ENCODE data around the gene P3H1.
"Not testable (repeated sequence)": the region's sequence is repeated elsewhere in the genome, so short reads cannot be mapped to it uniquely, and the experiment has no call there.

The P3H1 gene

GRCh38 chr1:42722403-42722802 lies 44.4 kb downstream of the P3H1 start:
- H2BK12ac ChIP-seq (ENCODE audit: low read length in 2 of 2); H3K23ac ChIP-seq (ENCODE audit: low read length in 2 of 2); H3K36me3 ChIP-seq (ENCODE audit: control insufficient read depth in 1 of 2, insufficient read depth in 2 of 2, low read depth in 1 of 2, low read length in 2 of 2); H2BK15ac ChIP-seq (ENCODE audit: low read depth, poor library complexity, severe bottlenecking); H3K4me1 ChIP-seq (ENCODE audit: control insufficient read depth, insufficient read depth, low read depth, low read length); H2BK5ac ChIP-seq (ENCODE audit: low read depth, low read length, poor library complexity, severe bottlenecking); H3K9me3 ChIP-seq (ENCODE audit: control insufficient read depth, low read length); H3K27me3 ChIP-seq (ENCODE audit: control insufficient read depth in 1 of 2, insufficient read depth in 1 of 2, low read length in 2 of 2); H3K14ac ChIP-seq (ENCODE audit: low read length in 2 of 2); H4K91ac ChIP-seq (ENCODE audit: low read length); H3K4me3 ChIP-seq (ENCODE audit: insufficient read depth in 1 of 2, low read depth in 1 of 2, low read length in 2 of 2); H3K27ac ChIP-seq (ENCODE audit: low read length, poor library complexity, severe bottlenecking); H2BK120ac ChIP-seq (ENCODE audit: low read depth, low read length); H3K18ac ChIP-seq (ENCODE audit: low read depth in 1 of 2, low read length in 2 of 2); H3K4ac ChIP-seq (ENCODE audit: low read depth in 1 of 2, low read length in 2 of 2); H4K8ac ChIP-seq (ENCODE audit: low read length); H2AK5ac ChIP-seq (ENCODE audit: low read length, severe bottlenecking); DNase-seq; H3K79me1 ChIP-seq (replicated peaks; ENCODE audit: low read length, poor library complexity, severe bottlenecking); H2AFZ ChIP-seq (ENCODE audit: low read depth, low read length); H3K9ac ChIP-seq (ENCODE audit: low read length); H3K4me2 ChIP-seq (ENCODE audit: low read length, poor library complexity, severe bottlenecking): not testable (repeated sequence)
- WGBS, result 100% methylated on average over 1 of the region's 2 CpGs

GRCh38 chr1:42721926-42722325 lies 44.9 kb downstream of the P3H1 start:
- no peak overlapping the region for H3K4ac ChIP-seq (ENCODE audit: low read depth in 1 of 2, low read length in 2 of 2)
- DNase-seq, result no peak
- no peak overlapping the region for H3K9ac ChIP-seq (ENCODE audit: low read length)
- no peak overlapping the region for H3K14ac ChIP-seq (ENCODE audit: low read length in 2 of 2)
- no peak overlapping the region for H2AFZ ChIP-seq (ENCODE audit: low read depth, low read length)
- no peak overlapping the region for H3K4me2 ChIP-seq (ENCODE audit: low read length, poor library complexity, severe bottlenecking)
- WGBS, result 100% methylated on average over 2 of the region's 3 CpGs
- no peak overlapping the region for H2BK120ac ChIP-seq (ENCODE audit: low read depth, low read length)
- no peak overlapping the region for H3K27ac ChIP-seq (ENCODE audit: low read length, poor library complexity, severe bottlenecking)
- H2AK5ac ChIP-seq (ENCODE audit: low read length, severe bottlenecking), result no peak overlapping the region
- peaks cover 9% of the 10 kb centered on the region for H3K79me1 ChIP-seq (replicated peaks; ENCODE audit: low read length, poor library complexity, severe bottlenecking)
- no peak overlapping the region for H4K8ac ChIP-seq (ENCODE audit: low read length)
- H2BK5ac ChIP-seq (ENCODE audit: low read depth, low read length, poor library complexity, severe bottlenecking), result no peak overlapping the region
- no peak overlapping the region for H2BK15ac ChIP-seq (ENCODE audit: low read depth, poor library complexity, severe bottlenecking)
- no peaks in the 10 kb centered on the region for H3K9me3 ChIP-seq (ENCODE audit: control insufficient read depth, low read length)
- H4K91ac ChIP-seq (ENCODE audit: low read length), result no peak overlapping the region
- peaks cover 6% of the 10 kb centered on the region for H3K4me1 ChIP-seq (ENCODE audit: control insufficient read depth, insufficient read depth, low read depth, low read length)
- H3K4me3 ChIP-seq (ENCODE audit: insufficient read depth in 1 of 2, low read depth in 1 of 2, low read length in 2 of 2), result no peak overlapping the region
- H2BK12ac ChIP-seq (ENCODE audit: low read length in 2 of 2), result no peak overlapping the region
- H3K27me3 ChIP-seq (ENCODE audit: control insufficient read depth in 1 of 2, insufficient read depth in 1 of 2, low read length in 2 of 2), result no peaks in the 10 kb centered on the region
- H3K23ac ChIP-seq (ENCODE audit: low read length in 2 of 2), result no peak overlapping the region
- H3K36me3 ChIP-seq (ENCODE audit: control insufficient read depth in 1 of 2, insufficient read depth in 2 of 2, low read depth in 1 of 2, low read length in 2 of 2), result peaks cover 6 to 7% of the 10 kb centered on the region in 2 experiments
- no peak overlapping the region for H3K18ac ChIP-seq (ENCODE audit: low read depth in 1 of 2, low read length in 2 of 2)

- H3K9ac ChIP-seq (ENCODE audit: low read length), result no peak overlapping the region
- no peak overlapping the region for H2AK5ac ChIP-seq (ENCODE audit: low read length, severe bottlenecking)
- no peak overlapping the region for H4K8ac ChIP-seq (ENCODE audit: low read length)
- no peak overlapping the region for H2AFZ ChIP-seq (ENCODE audit: low read depth, low read length)
- H3K4me2 ChIP-seq (ENCODE audit: low read length, poor library complexity, severe bottlenecking), result no peak overlapping the region
- H3K4me3 ChIP-seq (ENCODE audit: insufficient read depth in 1 of 2, low read depth in 1 of 2, low read length in 2 of 2), result no peak overlapping the region
- no peak overlapping the region for H2BK12ac ChIP-seq (ENCODE audit: low read length in 2 of 2)
- no peak overlapping the region for H3K14ac ChIP-seq (ENCODE audit: low read length in 2 of 2)
- H4K91ac ChIP-seq (ENCODE audit: low read length), result no peak overlapping the region
- no peak overlapping the region for H3K4ac ChIP-seq (ENCODE audit: low read depth in 1 of 2, low read length in 2 of 2)
- 79% methylated on average over 1 of the region's 1 CpG for WGBS
- peaks cover 6% of the 10 kb centered on the region for H3K4me1 ChIP-seq (ENCODE audit: control insufficient read depth, insufficient read depth, low read depth, low read length)
- no peak overlapping the region for H3K23ac ChIP-seq (ENCODE audit: low read length in 2 of 2)
- H3K18ac ChIP-seq (ENCODE audit: low read depth in 1 of 2, low read length in 2 of 2), result no peak overlapping the region
- H2BK5ac ChIP-seq (ENCODE audit: low read depth, low read length, poor library complexity, severe bottlenecking), result no peak overlapping the region
- no peak for DNase-seq
- H3K9me3 ChIP-seq (ENCODE audit: control insufficient read depth, low read length), result no peaks in the 10 kb centered on the region
- H2BK120ac ChIP-seq (ENCODE audit: low read depth, low read length), result no peak overlapping the region
- H3K36me3 ChIP-seq (ENCODE audit: control insufficient read depth in 1 of 2, insufficient read depth in 2 of 2, low read depth in 1 of 2, low read length in 2 of 2), result peaks cover 9 to 10% of the 10 kb centered on the region in 2 experiments
- H3K79me1 ChIP-seq (replicated peaks; ENCODE audit: low read length, poor library complexity, severe bottlenecking), result peaks cover 16% of the 10 kb centered on the region
- no peaks in the 10 kb centered on the region for H3K27me3 ChIP-seq (ENCODE audit: control insufficient read depth in 1 of 2, insufficient read depth in 1 of 2, low read length in 2 of 2)
- H3K27ac ChIP-seq (ENCODE audit: low read length, poor library complexity, severe bottlenecking), result peak overlapping the region; percentile 12
- H2BK15ac ChIP-seq (ENCODE audit: low read depth, poor library complexity, severe bottlenecking), result no peak overlapping the region
Measured at GRCh38 chr1:42720868-42721267, 46.0 kb downstream of the P3H1 start.

GRCh38 chr1:42714441-42714840 lies 52.4 kb downstream of the P3H1 start:
- H3K18ac ChIP-seq (ENCODE audit: low read depth in 1 of 2, low read length in 2 of 2); H4K91ac ChIP-seq (ENCODE audit: low read length): not testable (repeated sequence)

More at GRCh38 chr1:42714441-42714840, 52.4 kb downstream of the P3H1 start:
- H2BK5ac ChIP-seq (ENCODE audit: low read depth, low read length, poor library complexity, severe bottlenecking); H3K4ac ChIP-seq (ENCODE audit: low read depth in 1 of 2, low read length in 2 of 2); H3K4me3 ChIP-seq (ENCODE audit: insufficient read depth in 1 of 2, low read depth in 1 of 2, low read length in 2 of 2); H3K14ac ChIP-seq (ENCODE audit: low read length in 2 of 2); H3K4me1 ChIP-seq (ENCODE audit: control insufficient read depth, insufficient read depth, low read depth, low read length); H3K9ac ChIP-seq (ENCODE audit: low read length); H2BK120ac ChIP-seq (ENCODE audit: low read depth, low read length); H3K27ac ChIP-seq (ENCODE audit: low read length, poor library complexity, severe bottlenecking); H2AFZ ChIP-seq (ENCODE audit: low read depth, low read length); H3K27me3 ChIP-seq (ENCODE audit: control insufficient read depth in 1 of 2, insufficient read depth in 1 of 2, low read length in 2 of 2); H2BK12ac ChIP-seq (ENCODE audit: low read length in 2 of 2); H4K8ac ChIP-seq (ENCODE audit: low read length); H3K4me2 ChIP-seq (ENCODE audit: low read length, poor library complexity, severe bottlenecking); H3K23ac ChIP-seq (ENCODE audit: low read length in 2 of 2); H2BK15ac ChIP-seq (ENCODE audit: low read depth, poor library complexity, severe bottlenecking); H2AK5ac ChIP-seq (ENCODE audit: low read length, severe bottlenecking); DNase-seq: not testable (repeated sequence)
- peaks cover 27% of the 10 kb centered on the region for H3K79me1 ChIP-seq (replicated peaks; ENCODE audit: low read length, poor library complexity, severe bottlenecking)
- peaks cover 18 to 47% of the 10 kb centered on the region in 2 experiments for H3K36me3 ChIP-seq (ENCODE audit: control insufficient read depth in 1 of 2, insufficient read depth in 2 of 2, low read depth in 1 of 2, low read length in 2 of 2)
- peaks cover 15% of the 10 kb centered on the region for H3K9me3 ChIP-seq (ENCODE audit: control insufficient read depth, low read length)
